ENCODE data around the gene ABCB1.
A peak's percentile ranks its signal among the peaks of the same experiment; 100 is the strongest.

Gene ABCB1

DNA sequence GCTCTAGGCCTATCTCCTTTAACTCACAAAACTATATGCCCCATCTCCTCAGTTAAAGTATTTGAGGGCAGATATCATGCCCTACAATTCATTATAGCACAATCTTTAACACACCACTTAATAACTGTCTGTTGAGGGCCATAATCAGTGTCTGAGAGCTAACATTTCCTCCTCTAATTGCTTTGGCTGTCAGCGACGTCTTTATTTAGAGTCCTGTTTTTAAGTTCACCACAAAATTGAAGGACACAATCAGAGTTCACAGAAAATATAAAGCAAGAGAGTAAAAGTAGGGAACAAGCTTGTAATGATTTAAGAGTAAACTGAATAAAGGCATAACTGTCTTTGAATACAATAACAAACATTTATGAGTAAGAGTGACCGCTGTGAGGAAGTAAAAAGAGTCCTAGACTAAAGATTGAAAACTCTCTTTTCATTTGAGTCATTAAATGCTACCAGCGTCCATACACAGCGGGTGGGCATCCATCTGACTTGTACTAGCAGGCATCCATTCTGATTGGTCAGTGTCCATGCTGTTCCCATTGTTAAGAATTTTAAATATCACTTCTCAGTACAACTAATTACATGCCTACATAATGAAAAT lies 86.8 kb downstream of the ABCB1 start:
- DNase-seq, result no peak

DNA sequence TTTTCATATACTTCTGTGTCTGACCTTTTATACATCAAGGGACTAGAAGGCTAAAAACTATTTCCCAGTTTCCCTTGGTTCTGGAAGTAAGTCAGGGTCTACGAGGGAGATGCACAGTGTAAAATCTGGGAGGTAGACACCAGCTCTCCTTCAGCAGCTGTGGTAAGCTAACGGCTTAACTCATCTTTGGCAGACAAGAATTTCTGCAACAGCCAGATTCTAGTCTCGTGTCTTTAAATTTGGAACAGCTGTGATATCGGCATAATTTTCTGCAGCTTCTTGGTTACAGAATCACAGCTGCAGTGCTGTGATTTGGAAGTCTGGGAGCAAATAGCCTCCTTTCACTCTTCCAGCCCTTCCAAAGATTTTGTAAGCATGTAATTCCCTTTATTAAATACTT lies 87.8 kb downstream of the ABCB1 start:
- no peak for DNase-seq

DNA sequence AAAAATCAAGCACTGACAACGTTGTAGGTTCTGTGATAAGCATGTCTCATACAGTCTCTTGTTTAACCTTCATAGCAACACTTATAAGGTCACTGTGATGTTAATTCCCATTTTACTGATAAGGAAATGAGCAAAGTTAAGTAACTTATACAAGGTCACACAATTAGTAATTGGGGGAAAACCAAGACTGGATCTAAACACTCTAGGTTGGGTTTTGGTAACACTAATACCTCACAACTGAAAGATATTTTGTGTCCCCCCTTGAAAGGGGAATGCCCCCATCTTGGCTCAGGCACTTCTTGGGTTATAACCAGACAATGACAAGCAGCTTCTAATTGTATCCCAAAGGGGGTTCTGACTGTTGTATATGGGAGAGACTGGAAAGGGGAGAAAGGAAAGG lies 89.2 kb downstream of the ABCB1 start:
- DNase-seq, result no peak

DNA sequence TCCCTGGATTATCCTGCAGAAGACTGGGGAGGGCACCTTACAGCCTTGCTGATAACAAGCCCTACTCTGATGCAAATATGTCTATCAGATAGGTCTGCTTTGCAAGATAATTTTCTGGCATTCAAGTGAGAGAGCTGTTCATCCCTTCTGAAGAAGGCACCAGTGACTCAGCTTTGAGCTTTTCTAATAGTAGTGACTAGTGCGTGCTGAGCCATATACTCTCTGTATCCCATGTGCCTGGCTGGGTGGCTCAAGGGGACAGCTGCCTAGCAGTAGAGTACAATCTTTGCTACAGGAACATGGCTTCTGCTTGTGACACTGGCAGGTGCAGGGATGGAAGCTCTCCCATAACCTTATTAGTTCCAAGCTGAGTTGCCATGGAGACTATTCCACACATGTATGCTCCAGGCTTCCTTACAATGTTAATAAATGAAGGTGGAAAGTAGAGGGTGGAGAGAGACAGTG lies 90.2 kb downstream of the ABCB1 start:
- peak in 6 of 51 donors; percentile 2 to 45 (median 8) for DNase-seq

DNA sequence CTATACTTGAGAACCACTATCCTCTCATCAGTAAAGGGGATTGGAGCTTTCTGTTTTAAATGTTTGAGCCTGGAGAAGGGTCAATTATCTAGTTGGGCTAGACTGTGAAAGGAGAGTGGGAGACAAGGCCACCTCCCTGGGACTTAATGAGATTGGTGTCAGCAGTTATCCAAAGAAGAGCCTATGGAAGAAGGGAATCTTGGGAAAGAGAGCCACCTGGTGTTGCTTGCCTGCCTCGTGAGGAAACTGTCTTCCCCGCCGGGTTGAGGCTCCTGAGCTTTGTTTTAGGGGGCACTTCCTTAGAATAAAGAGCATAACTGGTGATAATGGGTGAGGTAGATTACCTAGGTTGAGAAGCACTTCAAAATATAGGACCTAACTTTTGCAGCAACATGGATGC lies 93.2 kb downstream of the ABCB1 start:
- DNase-seq, result no peak

DNA sequence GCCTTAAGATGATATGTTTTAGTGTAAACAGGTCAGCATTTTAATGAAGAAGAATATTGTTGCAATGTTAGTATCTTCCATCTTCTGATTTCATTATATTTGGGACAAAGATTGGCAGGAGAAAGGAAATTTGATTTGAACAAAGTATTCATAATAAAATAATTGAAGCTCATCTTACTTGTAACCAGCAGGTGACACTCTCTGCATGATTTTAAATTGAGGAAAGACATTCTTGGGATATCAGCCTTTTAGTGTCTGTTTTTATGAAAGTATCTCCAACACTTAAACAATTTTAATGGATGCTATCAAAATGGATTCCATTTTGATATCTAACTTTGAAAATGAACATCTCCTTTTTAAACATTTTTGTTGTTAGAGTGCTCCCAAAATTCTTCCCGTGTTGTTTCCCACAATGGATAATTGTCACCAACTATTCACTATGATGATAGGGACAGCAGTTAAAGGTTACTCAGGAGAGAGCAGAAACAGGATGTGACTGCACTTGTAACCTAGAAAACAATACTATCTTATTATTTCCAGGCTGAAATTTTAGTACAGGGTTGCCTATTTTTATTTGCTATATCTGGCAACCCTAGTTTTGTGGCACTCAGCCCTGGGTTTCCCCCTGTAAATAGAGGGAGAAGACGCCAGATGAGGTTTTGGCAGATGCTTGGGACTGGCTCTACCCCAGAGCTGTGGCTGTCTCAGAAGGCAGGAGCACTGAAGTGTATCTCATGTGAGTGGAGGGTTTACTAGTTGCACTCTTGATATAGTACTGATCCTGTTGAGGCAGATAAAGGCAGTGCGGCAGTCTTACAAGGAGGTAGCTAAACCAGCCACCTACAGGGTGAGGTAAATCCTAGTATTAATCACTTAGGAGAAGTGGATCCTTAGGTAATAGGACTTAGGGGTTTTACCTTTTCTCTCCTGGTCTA lies 94.2 kb downstream of the ABCB1 start:
- no peak for DNase-seq

DNA sequence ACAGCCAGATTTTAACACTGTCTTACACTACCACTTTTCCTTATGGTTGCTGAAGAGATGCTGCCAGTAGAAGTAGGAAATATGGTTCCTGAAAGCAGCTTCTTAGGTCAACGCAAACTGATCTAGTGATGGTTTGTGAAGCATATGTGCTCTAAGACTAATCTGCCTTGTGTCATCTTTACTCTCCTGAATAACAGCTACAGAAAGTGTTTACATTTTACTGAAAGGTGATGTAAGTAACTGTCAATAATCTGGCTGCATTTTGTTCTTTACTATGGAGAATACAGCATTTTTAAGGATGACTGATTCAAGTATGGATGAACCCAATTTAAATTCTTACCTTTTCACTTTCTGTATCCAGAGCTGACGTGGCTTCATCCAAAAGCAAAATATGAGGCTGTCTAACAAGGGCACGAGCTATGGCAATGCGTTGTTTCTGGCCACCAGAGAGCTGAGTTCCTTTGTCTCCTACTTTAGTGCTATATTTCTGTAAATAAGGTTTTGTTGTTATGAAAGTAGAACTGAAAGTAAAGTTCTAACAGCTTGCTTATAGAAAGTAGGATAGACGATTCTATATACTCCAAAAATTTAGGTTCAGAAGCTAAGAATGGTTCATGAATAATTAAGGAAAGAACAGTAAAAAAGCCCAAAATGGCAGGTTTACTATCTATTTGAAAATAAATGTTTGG lies 95.0 kb downstream of the ABCB1 start:
- DNase-seq, result no peak

DNA sequence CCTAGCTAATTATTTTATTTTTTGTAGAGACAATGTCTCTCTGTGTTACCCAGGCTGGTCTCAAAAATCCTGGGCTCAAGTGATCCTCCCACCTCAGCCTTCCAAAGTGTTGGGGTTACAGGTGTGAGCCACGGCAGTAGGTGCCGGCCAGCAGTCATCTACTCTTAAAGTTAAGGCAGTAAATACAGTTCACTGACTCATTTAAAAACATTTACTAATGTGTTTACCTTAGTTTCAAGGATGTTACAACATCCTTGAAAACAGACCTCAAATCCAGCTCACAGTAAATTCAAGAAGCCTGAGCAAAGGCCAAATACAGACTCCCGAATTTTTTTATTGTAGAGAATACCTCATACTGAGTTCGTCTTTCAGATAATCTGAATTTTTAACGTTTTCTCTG lies 95.6 kb downstream of the ABCB1 start:
- no peak for DNase-seq

DNA sequence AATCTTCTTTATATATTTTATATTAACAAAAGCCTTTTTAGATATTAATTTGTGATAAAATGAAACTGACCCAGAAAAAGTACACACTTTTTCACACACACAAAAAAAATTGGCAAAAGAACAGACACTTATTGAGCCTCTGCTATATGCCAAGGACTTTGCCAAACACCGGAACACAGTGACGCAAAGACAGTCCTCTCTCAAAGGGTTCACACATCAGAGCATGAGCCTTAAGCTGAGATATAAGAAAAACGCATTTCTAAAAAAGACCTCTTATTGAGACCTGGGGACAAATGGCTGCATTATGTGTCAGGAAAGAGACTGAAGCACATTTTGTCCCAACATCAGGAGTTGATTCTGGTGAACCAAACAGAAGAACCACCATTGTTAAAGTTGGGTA lies 101.2 kb downstream of the ABCB1 start:
- no peak for DNase-seq

DNA sequence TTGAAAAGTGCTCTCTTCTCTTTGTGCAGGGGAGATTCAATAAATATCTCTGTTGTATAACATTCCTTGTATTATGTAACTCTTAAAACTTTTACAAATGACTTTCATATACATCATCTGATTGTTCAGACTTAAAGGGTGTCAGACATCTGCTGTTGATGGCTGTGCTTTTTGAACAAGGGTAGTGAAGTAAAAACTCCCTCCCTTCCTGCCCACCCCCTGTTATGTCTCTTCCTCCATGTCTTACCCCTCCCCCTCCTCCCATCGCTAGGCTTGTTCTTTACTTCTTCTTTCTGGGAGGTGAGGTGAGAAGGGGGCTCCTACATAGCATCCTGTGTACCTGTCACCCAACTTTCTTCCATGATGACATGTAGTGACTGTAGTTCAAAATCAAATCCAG lies 101.8 kb downstream of the ABCB1 start:
- no peak for DNase-seq

DNA sequence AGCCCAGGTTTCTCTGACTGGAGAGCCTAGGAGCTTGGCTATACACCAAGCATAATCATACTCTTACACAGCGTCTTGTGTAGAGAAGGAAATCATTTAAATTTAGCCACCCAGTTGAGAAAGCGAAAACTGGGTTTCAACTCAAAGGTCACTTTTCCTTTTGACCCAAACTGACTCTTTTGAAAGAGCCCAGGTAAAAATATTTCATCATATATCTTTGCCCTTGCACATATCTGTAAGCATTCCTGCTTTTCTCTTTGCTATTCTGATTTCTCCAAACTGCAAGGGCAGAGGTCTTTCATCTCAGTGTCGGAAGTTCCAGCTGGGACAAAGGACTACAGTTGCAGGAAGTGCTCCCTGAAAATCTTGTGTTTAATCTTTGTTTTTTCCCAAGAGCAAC lies 103.2 kb downstream of the ABCB1 start:
- DNase-seq, result no peak

DNA sequence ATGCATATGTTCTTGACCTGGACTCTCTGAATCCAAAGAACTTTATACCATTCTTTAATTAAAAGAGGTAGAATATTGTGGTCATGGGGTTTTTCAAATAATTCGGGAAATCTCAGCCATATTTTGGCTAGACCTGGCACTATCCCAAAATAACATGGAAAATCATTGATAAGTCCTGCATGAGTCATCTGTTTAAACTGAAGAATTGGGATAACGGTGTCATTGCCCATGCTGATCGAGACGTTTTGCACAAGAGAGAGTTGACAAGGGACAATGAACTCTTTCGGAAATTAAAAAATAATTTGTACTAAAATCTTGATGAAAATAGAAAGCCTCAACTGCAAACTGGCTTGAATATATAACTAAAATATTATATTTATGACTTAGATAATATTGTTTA lies 105.3 kb downstream of the ABCB1 start:
- no peak for DNase-seq

DNA sequence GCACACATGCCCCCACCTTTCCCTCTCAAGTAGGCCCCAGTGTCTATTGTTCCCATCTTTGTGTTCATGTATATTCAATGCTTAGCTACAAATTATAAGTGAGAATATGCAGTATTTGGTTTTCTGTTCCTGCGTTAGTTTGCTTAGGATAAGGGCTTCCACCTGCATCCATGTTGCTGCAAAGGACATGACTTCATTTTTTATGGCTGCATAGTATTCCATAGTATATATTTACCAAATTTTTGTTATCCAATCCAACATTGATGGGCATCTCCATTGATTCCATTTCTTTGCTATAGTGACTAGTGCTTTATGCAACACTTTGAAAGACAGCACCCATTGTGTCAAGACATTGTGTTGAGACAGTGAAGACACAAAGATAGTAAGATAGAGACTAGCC lies 106.2 kb downstream of the ABCB1 start:
- no peak for DNase-seq

DNA sequence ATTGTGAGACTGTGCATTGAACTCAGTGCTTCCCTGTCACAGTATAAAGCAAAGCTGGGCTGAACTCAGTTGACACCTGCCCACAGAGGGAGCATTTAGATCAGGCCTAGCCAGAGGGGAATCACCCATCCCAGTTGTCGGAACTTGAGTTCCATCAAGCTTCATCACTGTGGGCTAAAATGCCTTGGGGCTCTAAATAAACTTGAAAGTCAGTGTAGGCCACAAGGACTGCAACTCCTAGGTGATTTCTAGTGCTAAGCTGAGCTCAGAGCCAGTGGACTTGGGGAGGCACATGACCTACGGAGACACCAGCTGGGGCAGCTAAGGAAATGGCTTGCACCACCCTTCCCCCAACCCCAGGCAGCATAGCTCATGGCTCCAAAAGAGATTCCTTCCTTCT lies 117.6 kb downstream of the ABCB1 start:
- DNase-seq, result no peak

DNA sequence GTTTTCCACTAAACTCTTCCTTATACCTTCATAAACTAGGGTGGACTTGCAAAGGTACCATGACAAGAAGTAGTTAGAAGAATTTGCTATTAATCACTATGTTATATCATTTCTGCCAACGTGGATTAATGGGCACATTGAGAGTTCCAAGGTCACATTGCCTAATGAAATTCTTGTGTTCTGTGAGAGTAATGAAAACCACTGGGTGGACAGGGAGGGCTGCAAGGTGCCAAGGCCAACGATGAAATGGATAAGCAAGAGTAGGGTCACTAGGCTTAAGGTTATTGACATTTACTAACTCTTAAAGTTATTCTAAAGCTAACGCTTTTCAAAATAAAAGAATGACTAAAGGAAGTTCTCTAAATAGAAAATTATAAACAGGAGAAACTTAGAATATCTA lies 118.6 kb downstream of the ABCB1 start:
- no peak for DNase-seq

DNA sequence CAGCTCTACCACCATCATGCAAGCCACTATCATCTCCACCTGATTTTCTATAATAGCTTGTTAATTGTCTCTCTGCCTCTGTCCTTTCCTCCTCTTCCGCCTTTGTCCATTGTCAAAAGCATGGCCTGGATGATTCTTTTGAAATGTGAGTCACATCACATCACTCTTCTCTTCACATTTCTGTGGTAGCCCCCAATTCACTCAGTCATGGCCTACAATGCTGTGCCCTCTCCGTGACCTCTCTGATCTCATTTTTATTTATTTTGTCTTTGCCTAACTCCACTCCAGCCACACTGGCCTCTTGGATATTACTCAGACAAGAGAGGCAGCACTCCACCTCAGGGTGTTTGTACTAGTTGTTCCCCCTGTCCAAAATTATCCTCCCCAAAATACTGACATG lies 120.3 kb downstream of the ABCB1 start:
- DNase-seq, result no peak

DNA sequence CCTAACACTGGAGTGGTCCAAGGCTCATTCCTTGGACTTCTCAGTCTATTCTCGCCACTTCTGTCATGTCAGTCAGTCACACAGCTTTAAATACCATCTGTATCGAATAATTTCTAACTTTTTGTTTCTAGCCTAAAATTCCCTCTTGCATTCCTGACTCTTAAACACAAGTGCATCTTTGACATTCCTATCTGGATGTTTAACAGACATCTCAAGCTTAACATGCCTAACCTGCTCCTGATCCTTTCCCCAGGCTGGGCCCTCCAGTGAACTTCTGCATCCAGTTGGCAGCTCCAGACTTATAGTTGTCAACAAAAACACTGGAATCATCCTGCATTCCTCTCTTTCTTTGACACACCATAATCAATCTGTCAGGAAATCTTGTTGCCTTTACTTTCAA lies 120.7 kb downstream of the ABCB1 start:
- no peak for DNase-seq

DNA sequence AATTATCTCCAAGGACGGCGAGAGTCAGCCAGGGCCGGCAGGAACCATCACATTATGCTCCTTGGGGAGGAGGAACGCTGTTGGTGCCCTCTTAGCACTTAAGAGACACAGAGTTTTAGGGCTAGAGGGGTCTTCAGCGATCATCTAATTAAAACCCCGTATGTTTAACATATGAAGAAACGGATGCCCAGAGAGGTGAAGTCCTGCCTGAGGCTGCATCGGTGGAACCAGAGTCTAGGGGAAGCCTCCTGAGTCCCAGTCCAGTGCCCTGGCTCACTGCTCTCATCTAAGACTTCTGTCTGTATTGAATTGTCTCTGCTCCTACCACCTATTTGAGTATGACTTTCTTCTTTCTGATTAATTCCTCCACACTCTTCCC lies 124.5 kb downstream of the ABCB1 start:
- no peak for DNase-seq

DNA sequence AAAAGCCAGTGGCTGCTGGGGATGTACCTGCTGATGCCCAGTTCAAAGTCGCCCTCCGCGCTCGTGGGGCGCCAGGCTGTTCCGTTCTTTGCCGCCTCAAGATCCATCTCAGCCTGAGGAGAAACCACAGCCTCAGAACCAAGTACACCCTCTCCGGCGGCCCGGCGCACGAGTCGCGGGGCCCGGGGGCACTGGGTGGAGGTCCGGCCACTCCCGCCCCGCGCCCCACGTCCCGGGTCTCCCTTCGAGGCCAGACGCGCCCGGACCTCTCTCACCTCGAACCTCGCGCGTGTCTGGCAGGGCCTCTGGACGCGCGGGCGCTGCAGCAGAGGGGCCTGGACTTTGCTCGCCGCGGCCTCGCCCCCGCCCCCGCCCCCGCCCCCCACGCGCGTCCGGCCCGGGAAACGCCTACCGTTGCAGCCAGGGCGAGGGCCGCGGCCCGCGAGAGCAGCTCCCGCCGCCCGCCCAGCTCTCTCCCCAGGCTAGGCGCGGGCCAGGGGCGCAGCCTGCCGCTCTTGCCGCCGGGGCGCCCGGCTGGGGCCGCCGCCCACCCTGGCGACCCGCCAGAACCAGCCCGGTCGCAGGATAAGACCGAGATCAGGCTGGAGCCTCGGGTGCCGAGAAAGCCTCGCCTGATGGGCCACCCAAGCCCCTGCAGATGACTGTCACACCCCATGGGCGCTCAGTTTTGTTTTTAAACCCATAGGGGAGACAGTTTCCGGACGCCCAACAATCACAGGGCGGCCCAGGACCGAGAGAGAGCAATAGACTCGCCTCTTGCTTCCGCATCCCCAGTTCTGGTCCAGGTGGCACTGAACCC lies 125.1 kb downstream of the ABCB1 start, which contains the start of gene ABCB4:
Gene ABCB4, minus strand, starts transcription at position 322 of the 820 bp plus-strand sequence. Its CDS starts 215 bp downstream, at position 107.
- DNase-seq, result peak in 2 of 51 donors; percentile 3 to 4

DNA sequence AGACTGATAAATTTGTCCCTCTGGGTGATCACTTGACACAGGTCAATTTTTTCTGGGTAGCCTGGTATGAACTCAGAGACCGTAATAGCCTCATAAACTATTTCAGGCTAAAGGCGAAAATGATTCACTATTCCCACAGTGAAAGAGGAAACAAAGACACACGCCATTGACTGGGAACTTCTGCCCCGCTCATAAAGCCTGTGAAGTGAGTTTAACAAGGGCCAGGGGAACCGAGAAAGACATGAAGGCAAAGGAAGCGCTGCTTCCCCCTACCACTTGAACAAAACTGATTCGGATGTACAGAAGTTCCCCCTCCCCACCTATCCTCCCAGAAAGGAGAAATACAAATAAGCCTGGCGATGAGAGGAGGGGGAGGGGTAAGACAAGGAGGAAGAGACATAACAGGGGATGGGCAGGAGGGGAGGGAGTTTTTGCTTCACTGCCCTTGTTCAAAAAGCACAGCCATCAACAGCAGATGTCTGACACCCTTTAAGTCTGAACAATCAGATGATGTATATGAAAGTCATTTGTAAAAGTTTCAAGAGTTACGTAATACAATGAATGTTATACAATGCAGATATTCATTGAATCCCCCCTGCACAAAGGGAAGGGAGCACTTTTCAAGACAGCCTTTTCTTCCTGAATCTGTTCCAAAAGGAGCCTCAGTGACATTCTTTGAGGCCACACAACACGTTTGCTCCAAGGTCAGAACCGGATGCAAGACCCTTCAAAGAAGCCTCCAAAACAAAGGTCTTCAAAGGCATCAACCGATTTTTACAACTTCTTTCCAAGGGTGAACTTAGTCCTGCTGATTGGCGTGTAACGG lies 125.9 kb downstream of the ABCB1 start:
- peak in 2 of 51 donors; percentile 2 to 17 for DNase-seq

DNA sequence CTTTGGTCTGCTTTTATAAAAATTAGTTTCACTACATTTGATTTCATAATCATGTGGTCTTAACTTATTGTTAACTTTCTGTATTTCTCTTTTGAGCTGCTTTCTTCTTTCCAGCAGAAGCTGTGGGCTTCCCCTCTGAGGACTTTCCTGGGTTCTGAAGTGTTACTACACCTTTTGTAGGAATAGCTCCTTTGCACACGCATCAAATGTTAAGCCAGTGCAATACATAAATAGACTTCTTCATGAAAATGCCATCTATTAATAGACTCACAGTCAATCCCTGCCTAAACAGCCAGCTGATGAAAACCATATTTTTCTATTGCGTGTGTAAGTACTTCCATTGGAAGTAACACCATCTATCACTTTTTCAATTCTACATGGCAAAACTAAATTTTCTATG lies 126.7 kb downstream of the ABCB1 start:
- no peak for DNase-seq

Data from hypothalamus (tissue), 51 donors.